Measurements from ENCODE around the gene DHX9.

DHX9 gene

DNA sequence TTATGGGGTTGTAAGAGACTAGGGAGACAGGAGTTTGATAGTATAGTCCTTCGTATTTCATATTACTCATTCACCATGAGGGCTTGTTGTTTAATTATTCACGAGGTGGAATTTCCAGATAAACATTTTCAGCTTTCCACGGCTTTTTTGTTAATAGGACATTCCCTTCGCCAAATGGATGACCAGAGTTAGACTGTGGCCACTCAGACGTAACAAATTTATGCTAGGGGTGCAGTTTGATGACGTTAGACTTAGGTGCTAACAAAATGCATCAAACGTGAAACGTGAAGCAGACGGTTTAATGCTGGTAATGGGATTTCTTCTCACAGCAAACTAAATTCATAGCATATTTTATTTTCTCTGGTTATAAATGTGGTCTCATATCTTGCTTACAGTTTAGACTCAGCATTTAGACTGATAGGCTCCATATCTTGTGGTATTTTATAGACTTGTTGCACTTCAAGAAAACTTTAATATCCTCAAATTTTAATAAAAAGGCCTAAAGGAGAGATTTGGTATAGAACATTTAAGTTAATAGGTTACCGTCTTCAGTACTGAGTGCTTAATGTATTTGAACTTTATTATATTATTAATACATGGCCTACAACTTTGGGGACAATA lies 2.3 kb downstream of the DHX9 start:
- no peak for DNase-seq (ENCODE audit: low spot score)

DNA sequence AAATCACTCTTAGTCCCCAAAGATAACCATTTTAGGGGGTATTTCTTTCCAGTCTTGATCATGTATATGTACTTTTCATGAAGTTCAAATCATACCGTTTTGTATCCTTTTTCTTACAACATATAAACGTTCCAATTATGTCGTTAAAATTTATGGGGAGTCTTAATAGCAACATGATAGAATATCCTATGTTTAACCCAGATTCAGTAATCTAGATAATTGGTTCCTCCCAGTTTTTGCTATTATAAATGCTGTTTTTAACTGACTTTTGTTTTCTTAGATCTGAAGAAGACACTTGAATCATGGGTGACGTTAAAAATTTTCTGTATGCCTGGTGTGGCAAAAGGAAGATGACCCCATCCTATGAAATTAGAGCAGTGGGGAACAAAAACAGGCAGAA lies 3.1 kb downstream of the DHX9 start:
- DNase-seq (ENCODE audit: low spot score): no peak

DNA sequence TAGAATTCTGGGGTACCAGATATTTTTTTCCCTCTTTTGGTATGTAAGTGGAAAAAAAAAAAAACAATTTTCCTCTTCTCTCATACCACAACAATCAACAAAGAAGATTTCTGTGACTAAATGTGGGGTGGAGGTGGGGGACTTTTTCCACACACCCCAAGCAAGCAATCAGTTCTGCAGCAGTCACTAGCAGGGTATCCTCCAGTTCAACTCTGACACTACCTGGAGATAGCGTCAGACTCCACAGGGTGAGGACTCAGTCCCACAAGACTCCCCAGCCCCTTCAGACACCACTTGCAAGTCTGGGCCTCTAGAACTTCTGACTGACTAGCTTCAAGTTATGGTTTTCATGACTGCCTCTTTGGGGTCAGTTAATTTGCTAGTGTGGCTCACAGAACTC lies 6.2 kb downstream of the DHX9 start:
- no peak for DNase-seq (ENCODE audit: low spot score)

DNA sequence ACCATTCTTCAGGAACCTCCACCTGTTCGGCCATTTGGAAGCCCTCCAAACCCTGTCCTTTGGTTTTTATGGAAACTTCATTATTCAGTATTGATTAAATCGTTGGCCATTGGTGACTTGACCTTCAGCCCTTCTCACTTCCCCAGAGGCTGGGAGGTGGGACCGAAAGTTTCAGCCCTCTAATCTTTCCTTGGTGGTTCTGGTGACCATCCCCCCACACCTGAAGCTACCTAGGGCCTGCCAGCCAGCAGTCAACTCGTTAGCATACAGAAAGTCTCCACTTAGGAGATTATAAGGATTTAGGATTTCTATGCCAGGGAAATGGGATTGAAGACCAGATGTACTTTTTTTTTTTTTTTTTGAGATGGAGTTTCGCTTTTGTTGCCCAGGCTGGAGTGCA lies 6.7 kb downstream of the DHX9 start:
- DNase-seq (ENCODE audit: low spot score): no peak

DNA sequence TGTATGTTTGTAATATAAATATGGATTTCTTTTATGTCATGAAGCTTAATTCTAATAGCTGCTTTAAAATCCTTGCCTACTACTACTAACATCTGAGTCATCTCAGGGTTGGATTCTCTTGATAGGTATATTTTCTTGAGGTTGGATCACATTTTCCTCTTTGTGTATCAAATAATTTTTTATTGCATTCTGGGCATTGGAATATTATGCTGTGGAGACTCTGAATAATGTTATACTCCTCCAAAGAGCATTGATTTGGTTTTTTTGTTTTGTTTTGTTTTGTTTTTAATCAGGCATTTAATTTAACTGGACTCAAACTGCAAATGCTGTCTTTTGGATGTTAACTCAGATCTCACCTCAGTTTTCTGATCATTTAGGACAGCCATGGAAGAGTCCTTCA lies 8.0 kb downstream of the DHX9 start:
- DNase-seq (ENCODE audit: low spot score): no peak

DNA sequence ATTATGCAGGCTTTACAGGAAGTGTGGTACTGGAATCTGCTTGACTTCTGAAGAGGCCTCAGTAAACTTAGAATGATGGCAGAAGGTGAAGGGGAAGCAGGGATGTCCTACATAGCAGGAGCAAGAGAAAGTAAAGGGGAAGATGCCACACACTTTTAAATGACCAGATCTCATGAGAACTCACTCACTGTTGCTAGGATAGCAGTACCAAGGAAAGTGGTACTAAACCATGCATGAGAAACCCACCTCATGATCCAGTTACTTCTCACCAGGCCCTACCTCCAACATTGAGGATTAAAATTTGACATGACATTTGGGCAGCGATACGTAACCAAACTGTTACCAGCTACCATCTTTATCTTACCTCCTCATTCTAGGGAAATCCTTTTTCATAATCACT lies 9.6 kb downstream of the DHX9 start:
- no peak for DNase-seq (ENCODE audit: low spot score)

DNA sequence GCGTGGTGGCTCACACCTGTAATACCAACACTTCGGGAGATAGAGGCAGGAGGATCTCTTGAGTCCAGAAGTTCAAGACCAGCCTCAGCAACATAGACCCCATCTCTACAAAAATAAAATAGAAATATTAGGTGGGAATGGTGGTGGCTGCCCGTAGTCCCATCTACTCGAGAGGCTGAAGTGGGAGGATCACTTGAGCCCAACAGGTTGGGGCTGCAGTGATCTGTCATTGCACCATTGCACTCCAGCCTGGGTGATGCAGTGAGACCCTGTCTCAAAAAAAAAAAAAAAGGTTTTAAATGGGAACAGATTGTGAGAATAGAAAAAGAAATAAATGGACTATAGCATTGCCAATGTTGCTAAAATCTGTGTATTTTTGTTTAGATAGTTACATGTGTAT lies 11.2 kb downstream of the DHX9 start:
- DNase-seq (ENCODE audit: low spot score): no peak

DNA sequence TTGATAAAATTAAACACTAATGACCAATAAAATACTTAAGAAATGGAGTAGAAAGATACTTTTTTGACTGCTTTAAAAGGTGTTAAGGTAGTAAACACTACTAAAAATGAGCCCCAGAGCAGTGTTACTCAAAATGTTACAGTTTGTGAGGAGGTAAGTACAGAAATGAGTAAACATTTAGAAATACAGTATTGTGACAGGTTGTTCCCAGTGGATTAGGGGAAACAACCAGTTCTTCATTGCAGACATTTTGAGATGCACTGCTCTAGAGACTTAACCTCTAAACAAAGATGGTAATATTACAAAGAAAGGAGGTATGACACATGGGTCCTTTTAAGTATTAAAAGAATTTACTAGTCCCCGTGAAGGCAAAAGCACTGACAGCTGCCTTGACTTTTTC lies 12.7 kb downstream of the DHX9 start:
- DNase-seq (ENCODE audit: low spot score): no peak

DNA sequence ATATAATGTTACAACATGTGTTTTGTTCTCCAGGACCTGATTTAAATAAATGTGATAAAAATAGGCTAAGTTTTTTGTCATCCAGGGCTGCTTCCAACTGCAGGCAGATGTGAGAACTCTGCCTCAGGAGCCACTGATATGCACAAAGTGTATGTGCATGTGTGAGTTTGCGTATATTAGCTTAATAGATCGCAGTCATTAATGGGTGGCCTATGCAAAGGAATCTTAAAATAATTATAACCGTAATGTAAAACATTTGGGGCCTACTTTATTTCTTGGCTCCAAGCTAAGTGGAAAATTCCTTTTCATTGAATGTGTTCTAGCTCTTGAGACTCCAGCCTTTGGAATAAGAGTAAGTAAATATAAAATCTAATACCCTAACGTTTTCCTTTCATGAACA lies 16.8 kb downstream of the DHX9 start:
- no peak for DNase-seq (ENCODE audit: low spot score)

DNA sequence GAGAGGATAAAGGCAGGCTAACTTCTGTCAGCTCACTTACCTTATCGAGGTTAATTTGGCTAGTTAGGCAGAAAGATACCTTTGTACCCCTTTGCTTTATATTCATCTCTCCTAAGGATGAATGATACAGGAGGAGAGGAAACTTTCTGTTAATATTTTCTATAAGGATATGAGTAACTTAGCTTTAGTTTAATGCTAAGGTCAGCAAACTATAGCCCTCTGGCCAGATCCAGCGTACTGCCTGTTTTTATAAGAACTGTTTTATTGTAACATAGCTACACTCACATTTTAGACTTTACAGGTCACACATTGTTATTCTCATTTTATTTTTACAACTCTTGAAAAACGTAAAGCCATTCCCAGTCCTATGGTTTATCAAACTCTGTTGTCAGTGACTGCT lies 18.1 kb downstream of the DHX9 start:
- no peak for DNase-seq (ENCODE audit: low spot score)

DNA sequence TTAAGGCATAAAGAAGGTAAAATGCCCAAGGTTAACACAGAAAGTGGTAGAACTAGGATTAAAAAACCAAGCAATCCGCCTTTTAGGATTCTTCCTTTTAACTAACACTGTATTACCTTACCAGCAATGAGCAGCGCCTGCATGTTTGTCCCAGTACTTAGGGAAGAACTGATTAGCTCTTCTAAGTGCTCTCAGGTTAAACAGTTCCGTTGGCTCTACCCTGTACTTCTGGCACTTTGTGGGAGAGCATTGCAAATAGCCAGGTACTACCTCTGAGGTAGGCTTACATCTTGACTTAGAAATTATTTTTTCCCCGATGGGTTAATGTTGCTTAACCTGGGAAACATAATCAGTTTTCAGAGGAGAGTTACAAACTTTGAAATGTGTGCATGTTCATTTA lies 21.5 kb downstream of the DHX9 start:
- DNase-seq (ENCODE audit: low spot score): no peak

DNA sequence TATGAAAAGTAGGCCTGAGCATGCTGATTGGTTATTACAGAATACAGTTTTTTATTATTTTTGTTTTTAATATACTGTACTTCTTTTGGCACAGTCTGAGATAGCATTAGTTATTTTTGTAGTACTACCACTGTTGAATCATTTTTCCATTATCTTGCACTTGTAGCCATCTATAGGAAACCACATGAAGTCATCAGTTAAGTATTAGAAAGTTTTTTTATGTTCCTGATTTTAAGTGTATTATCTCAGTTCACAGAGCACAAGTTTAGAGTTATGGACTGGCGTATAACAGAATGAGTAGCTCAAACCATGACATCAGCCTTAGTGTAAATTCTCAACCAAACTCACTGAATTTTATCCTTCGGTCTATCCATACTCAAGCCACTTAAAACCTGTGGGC lies 22.8 kb downstream of the DHX9 start:
- DNase-seq (ENCODE audit: low spot score): no peak

DNA sequence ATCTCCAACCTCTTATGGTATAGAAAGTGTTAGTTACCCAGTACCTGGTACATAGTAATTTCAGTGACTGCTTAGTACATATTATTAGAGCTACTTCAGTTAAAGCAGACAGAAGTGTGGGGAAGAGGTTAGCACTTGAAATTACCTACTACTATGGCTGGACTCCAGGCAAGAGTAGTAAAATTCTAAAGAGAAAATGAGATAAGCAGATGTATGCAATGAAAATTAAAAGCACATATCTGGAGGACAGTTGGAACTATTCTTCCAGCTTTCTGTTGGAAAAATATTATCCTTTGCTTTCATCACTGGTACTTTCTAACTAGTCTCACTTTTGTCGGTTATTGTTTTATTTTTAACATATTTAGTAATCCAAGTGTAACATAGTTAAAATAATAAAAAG lies 23.7 kb downstream of the DHX9 start:
- DNase-seq (ENCODE audit: low spot score): no peak

DNA sequence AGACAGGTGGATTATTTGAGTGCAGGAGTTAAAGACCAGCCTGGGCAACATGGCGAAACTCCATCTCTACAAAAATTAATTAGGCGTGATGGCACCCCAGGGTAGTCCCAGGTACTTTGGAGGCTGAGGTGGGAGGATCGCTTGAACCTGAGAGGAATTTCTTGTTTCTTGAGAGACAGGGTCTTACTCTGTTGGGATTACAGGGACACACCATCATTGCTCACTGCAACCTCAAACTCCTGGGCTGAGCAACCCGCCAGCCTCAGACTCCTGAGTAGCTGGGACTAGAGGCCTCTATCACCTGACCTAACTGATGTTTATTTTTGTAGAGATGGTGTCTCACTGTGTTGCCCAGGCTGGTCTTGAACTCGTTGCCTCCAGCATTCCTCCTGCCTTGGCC lies 24.8 kb downstream of the DHX9 start:
- DNase-seq (ENCODE audit: low spot score): no peak

DNA sequence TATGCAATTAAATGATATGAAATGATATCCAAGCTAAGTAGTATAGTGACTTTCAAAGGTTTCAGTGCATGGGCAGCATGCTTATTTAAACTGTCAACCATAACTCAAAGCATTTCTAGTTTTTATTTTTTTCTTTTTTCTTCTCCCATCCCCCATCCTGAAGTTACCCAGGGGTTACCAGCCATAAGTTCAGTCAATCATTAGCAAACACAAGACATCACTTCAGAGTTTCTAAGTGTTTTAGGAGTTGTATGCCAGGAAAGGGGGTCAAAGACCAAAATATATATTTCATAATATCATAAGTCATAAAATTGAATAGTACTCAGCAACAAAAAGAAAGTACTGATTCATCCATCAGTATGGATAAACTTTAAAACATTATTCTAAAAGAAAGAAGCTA lies 28.7 kb downstream of the DHX9 start:
- DNase-seq (ENCODE audit: low spot score): no peak

DNA sequence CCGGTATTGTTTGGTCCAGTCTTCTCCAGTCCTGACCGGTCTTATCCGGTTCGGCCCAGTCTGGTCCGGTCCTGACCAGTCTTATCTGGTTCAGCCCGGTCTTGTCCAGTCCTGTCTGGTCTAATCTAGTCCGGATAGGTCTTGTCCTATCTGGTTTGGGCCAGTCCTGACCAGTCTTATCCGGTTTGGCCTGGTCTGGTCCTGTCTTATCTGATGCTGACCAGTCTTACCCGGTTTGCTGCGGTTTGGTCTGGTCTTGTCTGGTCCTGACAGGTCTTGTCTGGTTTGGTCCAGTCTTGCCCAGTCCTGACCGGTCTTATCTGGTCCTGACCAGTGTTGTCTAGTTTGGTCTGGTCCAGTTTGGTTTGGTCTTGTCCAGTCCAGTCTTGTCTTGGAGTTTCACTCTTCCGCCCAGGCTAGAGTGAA lies 30.1 kb downstream of the DHX9 start:
- DNase-seq (ENCODE audit: low spot score): no peak

DNA sequence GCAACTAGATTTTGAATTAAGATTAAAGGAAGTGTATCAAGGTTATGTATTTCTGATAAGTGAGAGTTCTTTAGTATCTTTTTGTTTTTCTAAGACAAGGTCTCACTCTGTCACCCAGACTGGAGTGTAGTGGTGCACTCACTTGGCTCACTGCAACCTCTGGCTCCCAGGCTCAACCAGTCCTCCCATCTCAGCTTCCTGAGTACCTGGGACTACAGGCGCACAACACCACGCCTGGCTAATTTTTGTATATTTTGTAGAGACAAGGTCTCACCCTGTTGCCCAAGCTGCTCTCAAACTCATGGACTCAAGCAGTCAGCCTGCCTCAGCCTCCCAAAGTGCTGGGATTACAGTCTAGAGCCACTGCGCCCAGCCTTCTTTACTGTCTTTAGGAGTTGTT lies 33.7 kb downstream of the DHX9 start:
- DNase-seq (ENCODE audit: low spot score): no peak

DNA sequence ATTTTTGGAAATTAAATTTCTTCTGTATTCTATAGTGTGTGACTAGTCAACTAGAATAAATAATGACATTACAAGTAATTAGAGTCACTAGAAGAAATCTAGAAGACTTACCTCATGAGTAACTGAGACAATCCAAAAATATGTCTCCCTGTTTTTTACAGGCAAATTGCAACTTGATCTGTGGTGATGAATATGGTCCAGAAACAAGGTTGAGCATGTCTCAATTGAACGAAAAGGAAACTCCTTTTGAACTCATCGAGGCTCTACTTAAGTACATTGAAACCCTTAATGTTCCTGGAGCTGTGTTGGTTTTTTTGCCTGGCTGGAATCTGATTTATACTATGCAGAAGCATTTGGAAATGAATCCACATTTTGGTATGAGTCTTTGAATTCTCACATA lies 36.7 kb downstream of the DHX9 start:
- no peak for DNase-seq (ENCODE audit: low spot score)

DNA sequence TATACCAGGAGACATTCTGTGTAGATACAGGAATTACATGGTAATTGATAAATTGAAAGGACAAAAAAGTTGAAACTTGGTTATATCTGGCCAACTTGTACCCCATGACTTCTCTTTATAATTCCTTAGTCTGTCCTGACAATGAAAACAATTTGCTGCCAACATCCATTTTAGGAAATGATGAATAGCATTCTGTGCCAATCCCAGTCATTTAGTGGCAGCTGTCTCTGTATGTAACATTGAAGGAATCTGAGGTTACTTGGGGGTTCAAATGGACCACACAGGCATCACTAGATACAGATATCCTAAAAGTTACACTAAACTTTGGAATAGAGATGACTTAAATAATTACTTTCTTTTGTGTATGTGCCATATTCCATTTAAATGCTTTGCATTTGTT lies 38.2 kb downstream of the DHX9 start:
- DNase-seq (ENCODE audit: low spot score): no peak

DNA sequence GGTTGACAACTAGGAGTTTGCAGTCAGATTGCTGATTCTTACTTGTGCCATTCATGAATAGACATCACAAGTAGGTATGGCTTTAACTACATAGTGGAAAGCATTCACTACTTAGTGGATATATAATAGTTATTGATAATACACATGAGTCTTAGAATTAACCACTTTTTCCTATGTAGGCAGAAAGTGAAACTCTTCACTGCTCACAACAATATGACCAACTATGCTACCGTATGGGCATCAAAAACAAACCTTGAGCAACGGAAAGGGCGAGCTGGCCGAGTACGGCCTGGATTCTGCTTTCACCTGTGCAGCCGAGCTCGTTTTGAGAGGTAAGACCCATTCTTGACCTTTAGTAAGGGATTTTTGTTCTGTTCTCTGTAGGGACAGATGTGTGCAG lies 38.7 kb downstream of the DHX9 start:
- no peak for DNase-seq (ENCODE audit: low spot score)

DNA sequence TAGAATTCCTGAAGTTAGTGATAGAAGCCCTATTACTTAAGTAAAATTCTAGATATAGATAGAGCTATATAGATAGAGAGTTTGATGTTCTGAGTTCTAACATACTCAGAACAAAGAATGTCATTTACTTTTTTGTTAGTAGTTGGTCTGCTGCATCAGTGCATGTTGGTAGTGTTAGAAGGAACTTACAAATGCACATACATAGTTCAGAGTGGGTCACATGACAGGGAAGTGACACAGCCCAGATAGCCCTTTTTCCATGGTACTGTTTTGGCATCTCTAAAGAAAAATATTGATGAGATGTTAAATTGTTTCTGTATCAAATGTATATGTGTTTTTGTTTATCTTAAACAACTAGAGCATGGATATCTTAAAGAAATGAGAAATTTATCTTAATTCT lies 45.7 kb downstream of the DHX9 start:
- no peak for DNase-seq (ENCODE audit: low spot score)

DNA sequence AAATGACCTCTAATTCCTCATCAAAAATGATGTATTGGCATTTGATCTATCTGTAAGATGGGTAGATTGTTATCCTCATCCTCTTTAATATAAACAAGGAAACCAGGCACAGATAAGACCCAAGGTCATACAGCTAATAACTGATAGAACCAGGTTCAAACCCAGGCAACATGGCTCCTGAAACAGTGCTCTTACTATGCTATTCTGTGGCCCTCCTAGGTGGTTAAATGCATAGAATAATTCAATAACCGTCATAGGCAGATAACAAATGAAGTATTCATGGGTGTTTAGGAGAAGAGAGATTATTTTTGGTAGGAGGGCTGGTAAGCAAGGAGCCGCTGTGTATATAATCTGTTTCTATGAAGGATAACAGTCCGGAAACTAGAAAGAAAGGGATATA lies 46.4 kb downstream of the DHX9 start:
- DNase-seq (ENCODE audit: low spot score): no peak

DNA sequence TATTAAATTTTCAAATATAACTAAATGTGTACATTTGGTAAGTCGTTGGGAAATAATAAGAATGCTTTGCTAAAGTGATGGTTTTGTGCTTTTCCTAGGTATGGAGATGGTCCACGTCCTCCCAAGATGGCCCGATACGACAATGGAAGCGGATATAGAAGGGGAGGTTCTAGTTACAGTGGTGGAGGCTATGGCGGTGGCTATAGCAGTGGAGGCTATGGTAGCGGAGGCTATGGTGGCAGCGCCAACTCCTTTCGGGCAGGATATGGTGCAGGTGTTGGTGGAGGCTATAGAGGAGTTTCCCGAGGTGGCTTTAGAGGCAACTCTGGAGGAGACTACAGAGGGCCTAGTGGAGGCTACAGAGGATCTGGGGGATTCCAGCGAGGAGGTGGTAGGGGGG lies 47.8 kb downstream of the DHX9 start:
- no peak for DNase-seq (ENCODE audit: low spot score)

DNA sequence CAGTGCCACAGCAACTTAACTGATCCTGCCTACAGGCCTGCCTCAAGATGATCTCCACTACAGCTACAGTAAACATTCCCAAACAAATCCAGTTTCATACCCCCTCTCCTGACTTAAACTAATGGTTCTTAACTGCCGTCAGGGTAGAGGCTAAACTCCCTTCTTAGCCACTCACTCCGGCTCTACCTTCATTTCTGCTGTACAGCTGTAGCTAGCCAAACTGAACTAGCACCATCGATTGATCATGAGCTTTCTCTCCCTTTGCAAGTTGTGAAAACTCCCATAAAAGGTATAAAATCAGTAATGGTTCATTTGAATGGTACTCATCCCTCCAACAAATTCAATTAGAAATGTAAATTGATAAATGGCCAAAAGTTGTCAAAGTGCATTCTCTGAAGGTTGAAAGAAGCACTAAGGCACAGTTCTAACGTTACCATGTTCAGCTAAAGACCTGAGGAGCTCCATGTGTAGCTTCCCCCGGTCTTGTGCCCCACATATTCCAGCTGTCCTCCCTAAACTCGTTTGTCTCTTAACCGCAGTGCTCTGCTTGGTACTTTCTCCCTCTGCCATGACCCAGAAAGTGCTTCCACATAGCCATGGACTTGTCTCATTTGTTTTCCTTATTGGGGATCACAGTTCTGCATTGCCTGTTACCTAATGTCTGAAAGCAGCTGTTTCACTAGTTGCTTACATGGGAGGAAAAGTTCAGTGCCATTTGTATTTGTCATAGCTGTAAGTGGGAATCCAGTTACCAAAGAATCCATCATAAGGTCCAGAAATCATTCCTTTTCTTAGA lies 49.8 kb downstream of the DHX9 start:
- no peak for DNase-seq (ENCODE audit: low spot score)

Measured in iPS-NIHi11 (cell line).